Measurements from ENCODE around the gene CD276.

Gene CD276

DNA sequence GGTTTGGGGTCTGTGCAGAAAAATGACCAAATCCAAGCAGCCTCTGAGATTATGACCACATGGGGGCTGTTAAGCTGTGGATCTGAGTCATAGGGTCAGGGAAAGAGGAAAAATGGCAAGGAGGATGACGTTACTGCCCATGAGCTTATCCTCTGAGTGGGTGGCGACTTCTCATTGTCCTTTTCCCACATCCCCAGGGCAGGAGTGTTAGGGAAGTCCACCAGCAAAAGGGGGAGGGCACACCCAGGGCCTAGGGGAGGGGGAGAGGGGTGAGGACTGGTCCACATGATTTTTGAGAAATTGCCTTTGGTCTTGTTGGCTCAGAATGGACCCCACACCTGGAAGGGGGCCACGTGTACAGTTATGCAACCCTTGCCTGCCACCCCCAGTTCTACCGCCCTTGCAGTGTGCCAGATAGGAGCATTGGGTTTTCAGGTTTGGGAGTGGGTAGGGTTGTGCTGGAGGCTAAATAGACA lies 2.6 kb downstream of the CD276 start:
- Histone ChIP-seq H3K36me3 (replicated peaks) (no peaks in the 10 kb centered on the region), H3K27me3 (replicated peaks) (no peaks in the 10 kb centered on the region), H3K27ac (peak overlapping the region; percentile 80), H3K4me3 (ENCODE audit: low read depth, low read length) (peak overlapping the region; percentile 92)
- DNase-seq, result peak; percentile 92
- in situ Hi-C loops (cut with HindIII; ENCODE audit: low pct_ligation_motif_present, low sequenced_read_pairs), result no loop called here
- TF ChIP-seq CTCF (IDR thresholded peaks at IDR 0.05; ENCODE audit: low read depth, low read length, missing control alignments), result peak; percentile 31

GRCh38 chr15:73687351-73687750 lies 3.2 kb downstream of the CD276 start:
- DNase-seq, result no peak
- Histone ChIP-seq H3K4me3 (ENCODE audit: low read depth, low read length) (no peak overlapping the region), H3K27ac (peak overlapping the region; percentile 80), H3K27me3 (replicated peaks) (no peaks in the 10 kb centered on the region), H3K36me3 (replicated peaks) (no peaks in the 10 kb centered on the region)
- no peak for TF ChIP-seq CTCF (IDR thresholded peaks at IDR 0.05; ENCODE audit: low read depth, low read length, missing control alignments)
- in situ Hi-C loops (cut with HindIII; ENCODE audit: low pct_ligation_motif_present, low sequenced_read_pairs), result no loop called here

DNA sequence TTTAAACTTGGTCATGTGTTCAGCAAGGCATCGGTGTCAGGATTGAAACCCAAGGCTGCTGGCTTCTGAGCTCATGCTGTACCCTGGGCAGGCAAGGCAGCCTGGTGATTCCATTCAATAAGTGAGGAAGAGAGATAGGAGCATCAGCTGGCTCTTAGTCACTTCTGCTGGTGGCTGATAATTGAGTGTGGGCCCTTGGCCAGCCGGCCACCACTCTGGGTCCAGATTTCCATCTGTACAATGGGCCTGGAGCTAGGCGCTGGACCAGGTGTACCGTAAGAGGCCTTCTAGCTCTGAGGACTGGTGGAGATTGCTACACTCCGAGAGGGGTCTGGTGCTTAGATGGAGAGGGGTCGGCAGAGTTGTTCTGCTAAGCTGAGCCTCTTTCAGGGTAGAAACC lies 4.3 kb downstream of the CD276 start:
- H3K27me3 ChIP-seq (replicated peaks), result no peaks in the 10 kb centered on the region
- no peak for TF ChIP-seq CTCF (IDR thresholded peaks at IDR 0.05; ENCODE audit: low read depth, low read length, missing control alignments)
- H3K36me3 ChIP-seq (replicated peaks), result no peaks in the 10 kb centered on the region
- no peak overlapping the region for H3K4me3 ChIP-seq (ENCODE audit: low read depth, low read length)
- DNase-seq, result peak; percentile 49
- in situ Hi-C loops (cut with HindIII; ENCODE audit: low pct_ligation_motif_present, low sequenced_read_pairs), result no loop called here
- H3K27ac ChIP-seq, result peak overlapping the region; percentile 77

DNA sequence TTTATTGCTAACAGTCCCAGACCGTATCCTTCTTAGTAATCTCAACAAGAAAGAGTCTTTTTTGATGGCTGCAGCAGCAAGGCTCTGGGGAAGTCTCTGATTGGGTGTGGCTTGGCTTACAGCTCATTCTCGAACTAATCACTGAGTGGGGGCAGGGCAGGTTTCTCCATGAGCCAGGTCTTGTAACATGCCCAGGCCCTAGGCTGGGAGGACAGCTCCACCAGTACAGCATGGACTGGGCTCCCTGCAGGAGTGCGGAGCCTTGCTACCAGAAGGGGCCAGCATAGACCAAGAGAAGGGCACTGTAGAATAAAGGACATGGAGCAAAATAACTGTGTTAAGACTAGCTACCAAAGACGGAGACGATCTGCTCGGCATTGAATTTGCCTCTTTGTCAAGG lies 7.2 kb downstream of the CD276 start:
- in situ Hi-C loops (cut with HindIII; ENCODE audit: low pct_ligation_motif_present, low sequenced_read_pairs), result no loop called here
- Histone ChIP-seq H3K27ac (no peak overlapping the region), H3K27me3 (replicated peaks) (no peaks in the 10 kb centered on the region), H3K4me3 (ENCODE audit: low read depth, low read length) (no peak overlapping the region), H3K36me3 (replicated peaks) (no peaks in the 10 kb centered on the region)
- TF ChIP-seq CTCF (IDR thresholded peaks at IDR 0.05; ENCODE audit: low read depth, low read length, missing control alignments), result peak; percentile 58
- DNase-seq, result peak; percentile 82

DNA sequence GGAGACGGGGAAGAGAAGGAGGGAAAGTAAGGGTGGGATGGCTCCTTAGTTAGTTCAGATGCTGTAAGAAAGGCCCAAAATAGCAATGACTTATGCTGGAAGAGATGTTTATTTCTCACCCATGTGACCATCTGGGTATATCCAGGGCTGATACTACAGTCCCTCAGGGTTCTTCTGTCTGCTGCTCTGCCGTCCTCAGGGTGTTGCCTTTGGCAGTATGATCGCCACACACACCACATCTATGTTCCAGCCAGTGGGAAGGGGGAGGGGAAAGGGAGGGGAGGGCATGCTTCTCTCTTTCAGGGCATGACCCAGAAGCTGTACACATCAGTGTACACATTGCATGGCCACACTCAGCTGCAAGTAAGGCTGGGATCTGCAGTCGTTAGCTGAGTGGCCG lies 10.2 kb downstream of the CD276 start:
- TF ChIP-seq CTCF (IDR thresholded peaks at IDR 0.05; ENCODE audit: low read depth, low read length, missing control alignments), result no peak
- H3K27ac ChIP-seq, result peak overlapping the region; percentile 11
- H3K27me3 ChIP-seq (replicated peaks), result no peaks in the 10 kb centered on the region
- no peak overlapping the region for H3K4me3 ChIP-seq (ENCODE audit: low read depth, low read length)
- DNase-seq, result peak; percentile 46
- peaks cover 3% of the 10 kb centered on the region for H3K36me3 ChIP-seq (replicated peaks)
- in situ Hi-C loops (cut with HindIII; ENCODE audit: low pct_ligation_motif_present, low sequenced_read_pairs), result no loop called here

Measured in brain microvascular endothelial cell (primary cell).